ENCODE measurements around the gene CHAD.

- TF ChIP-seq EGR1 (IDR thresholded peaks at IDR 0.05) (no peak), YY1 (IDR thresholded peaks at IDR 0.05; ENCODE audit: low read depth) (no peak), CREB1 (IDR thresholded peaks at IDR 0.05; ENCODE audit: low read depth) (no peak), USF1 (IDR thresholded peaks at IDR 0.05) (no peak), TAF1 (IDR thresholded peaks at IDR 0.05; ENCODE audit: low read depth) (no peak), TCF12 (IDR thresholded peaks at IDR 0.05; ENCODE audit: low read depth) (no peak), FOXM1 (IDR thresholded peaks at IDR 0.05; ENCODE audit: borderline replicate concordance, low read depth) (no peak), EP300 (IDR thresholded peaks at IDR 0.05; ENCODE audit: borderline replicate concordance) (no peak), NFIC (IDR thresholded peaks at IDR 0.05) (no peak)
- TF ChIP-seq, protein P1, sequence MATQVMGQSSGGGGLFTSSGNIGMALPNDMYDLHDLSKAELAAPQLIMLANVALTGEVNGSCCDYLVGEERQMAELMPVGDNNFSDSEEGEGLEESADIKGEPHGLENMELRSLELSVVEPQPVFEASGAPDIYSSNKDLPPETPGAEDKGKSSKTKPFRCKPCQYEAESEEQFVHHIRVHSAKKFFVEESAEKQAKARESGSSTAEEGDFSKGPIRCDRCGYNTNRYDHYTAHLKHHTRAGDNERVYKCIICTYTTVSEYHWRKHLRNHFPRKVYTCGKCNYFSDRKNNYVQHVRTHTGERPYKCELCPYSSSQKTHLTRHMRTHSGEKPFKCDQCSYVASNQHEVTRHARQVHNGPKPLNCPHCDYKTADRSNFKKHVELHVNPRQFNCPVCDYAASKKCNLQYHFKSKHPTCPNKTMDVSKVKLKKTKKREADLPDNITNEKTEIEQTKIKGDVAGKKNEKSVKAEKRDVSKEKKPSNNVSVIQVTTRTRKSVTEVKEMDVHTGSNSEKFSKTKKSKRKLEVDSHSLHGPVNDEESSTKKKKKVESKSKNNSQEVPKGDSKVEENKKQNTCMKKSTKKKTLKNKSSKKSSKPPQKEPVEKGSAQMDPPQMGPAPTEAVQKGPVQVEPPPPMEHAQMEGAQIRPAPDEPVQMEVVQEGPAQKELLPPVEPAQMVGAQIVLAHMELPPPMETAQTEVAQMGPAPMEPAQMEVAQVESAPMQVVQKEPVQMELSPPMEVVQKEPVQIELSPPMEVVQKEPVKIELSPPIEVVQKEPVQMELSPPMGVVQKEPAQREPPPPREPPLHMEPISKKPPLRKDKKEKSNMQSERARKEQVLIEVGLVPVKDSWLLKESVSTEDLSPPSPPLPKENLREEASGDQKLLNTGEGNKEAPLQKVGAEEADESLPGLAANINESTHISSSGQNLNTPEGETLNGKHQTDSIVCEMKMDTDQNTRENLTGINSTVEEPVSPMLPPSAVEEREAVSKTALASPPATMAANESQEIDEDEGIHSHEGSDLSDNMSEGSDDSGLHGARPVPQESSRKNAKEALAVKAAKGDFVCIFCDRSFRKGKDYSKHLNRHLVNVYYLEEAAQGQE (IDR thresholded peaks at IDR 0.05; ENCODE audit: low read depth) = no peak
These were observed 39.8 kb downstream of the CHAD start for GRCh38 chr17:50428831-50429424.
